Measurements from ENCODE around the gene UBA52.
"Not testable (repeated sequence)": the region's sequence is repeated elsewhere in the genome, so short reads cannot be mapped to it uniquely, and the experiment has no call there.

The UBA52 gene

DNA sequence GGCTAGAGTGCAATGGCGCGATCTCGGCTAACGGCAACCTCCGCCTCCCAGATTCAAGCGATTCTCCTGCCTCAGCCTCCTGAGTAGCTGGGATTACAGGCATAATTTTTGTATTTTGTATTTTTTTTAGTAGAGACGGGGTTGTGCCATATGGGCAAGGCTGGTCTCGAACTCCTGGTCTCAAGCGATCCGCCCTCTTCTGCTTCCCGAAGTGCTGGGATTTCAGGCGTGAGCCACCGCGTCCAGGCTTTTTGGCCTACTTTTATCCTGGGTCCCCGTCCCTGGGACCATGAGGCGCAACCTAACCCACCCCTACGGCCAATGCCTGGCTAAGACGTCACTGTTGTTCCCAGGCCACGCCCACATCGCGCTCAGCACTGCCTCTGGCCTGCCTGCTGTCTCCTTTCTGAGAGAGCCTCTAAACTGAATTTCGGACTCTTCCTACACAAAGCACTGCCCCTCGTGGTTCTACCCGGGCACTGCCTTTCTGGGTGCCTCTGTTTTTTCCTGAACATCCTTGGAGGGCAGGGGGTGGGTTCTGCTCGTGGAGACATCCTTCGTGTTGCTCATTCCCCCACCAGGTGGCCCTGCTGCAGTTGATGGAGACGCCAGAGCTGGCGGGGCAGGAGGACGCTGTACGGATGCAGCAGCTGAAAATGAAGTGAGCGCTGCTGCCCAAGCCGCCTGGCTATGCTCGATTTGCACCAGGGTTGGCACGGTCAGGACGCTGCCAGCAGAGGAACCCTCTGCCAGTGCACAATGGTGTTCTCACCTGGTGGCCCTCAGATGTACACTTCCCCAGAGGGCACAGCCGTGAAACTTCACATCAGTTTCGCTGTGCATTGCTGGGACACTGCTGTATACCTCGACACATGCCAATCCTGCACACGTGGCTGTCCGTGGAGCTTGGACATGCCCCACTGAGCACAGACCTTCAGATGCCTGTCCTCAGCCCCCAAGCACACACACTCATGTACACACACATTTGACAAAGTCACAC is 18.9 kb downstream of the UBA52 start:
- ChIA-PET CTCF (interaction anchor here (0.6 to 3.2 kb wide), 6 partner anchors 22 to 189 kb away, joined by 3 to 8 read pairs (median 4); partner anchors contain the start of gene TMEM59L), POLR2A (ENCODE audit: low non-redundant PET) (interaction anchor here (0.7 kb wide), 1 partner anchor 286 kb away, joined by 5 read pairs; no protein-coding TSS in a partner anchor)
- TF ChIP-seq, protein P1, sequence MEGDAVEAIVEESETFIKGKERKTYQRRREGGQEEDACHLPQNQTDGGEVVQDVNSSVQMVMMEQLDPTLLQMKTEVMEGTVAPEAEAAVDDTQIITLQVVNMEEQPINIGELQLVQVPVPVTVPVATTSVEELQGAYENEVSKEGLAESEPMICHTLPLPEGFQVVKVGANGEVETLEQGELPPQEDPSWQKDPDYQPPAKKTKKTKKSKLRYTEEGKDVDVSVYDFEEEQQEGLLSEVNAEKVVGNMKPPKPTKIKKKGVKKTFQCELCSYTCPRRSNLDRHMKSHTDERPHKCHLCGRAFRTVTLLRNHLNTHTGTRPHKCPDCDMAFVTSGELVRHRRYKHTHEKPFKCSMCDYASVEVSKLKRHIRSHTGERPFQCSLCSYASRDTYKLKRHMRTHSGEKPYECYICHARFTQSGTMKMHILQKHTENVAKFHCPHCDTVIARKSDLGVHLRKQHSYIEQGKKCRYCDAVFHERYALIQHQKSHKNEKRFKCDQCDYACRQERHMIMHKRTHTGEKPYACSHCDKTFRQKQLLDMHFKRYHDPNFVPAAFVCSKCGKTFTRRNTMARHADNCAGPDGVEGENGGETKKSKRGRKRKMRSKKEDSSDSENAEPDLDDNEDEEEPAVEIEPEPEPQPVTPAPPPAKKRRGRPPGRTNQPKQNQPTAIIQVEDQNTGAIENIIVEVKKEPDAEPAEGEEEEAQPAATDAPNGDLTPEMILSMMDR (conservative IDR thresholded peaks at IDR 0.05; ENCODE audit: low read depth), result peak; percentile 81
- DNase-seq (ENCODE audit: low spot score), result peak; percentile 59
- H3K27ac ChIP-seq, result peak overlapping the region; percentile 96

DNA sequence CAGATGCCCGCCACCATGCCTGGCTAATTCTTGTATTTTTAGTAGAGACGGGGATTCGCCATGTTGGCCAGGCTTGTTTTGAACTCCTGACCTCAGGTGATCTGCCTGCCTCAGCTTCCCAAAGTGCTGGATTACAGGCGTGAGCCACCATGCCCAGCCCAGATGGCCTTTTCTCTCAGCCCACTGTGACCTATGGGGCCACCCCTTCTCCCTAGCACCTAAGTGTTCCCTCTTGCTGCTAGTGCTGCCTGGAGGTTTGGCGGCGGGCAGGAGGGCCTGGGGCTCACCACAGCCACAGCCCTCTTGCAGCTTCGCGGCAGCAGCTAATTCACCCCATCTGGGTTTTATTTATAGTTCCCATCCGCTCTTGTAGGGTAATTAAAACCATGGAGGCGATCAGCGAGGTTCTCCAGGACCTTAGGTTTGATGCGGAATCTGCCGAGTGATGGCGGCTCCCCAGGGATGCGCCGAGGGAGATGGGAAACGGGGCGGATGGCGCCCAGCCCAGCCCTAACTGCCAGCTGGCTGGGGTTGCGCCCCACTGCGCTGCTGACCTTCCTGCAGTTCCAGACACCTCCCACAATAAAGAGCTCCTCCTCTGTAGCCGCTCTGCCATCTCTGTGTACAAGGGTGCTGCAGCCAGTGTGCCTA is 20.2 kb downstream of the UBA52 start:
- POLR2A ChIA-PET (ENCODE audit: low non-redundant PET), result no interaction called here
- no peak for DNase-seq (ENCODE audit: low spot score)
- TF ChIP-seq, protein P1 (conservative IDR thresholded peaks at IDR 0.05; ENCODE audit: low read depth), result no peak
- peak overlapping the region; percentile 96 for H3K27ac ChIP-seq
- CTCF ChIA-PET, result interaction anchor here (0.8 kb wide), 1 partner anchor 256 kb away, joined by 5 read pairs; no protein-coding TSS in a partner anchor

DNA sequence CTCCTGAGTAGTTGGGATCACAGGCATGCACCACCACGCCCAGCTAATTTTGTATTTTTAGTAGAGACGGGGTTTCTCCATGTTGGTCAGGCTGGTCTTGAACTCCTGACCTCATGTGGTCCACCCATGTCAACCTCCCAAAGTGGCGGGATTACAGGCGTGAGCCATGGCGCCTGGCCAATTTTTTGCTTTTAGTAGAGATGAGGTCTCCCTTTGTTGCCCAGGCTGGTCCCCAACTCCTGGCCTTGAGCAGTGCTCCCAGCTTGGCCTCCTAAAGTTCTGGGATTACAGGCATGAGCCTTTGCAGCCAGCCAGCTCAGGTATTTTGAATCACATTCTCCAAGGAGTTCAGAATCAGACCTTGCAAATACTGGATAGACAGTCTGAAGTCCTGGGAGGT is 21.1 kb downstream of the UBA52 start:
- POLR2A ChIA-PET (ENCODE audit: low non-redundant PET); DNase-seq (ENCODE audit: low spot score): not testable (repeated sequence)
- CTCF ChIA-PET, result interaction anchor here (0.6 to 1.0 kb wide), 3 partner anchors 148 to 255 kb away, joined by 3 to 6 read pairs (median 5); partner anchors contain the start of gene UPF1
- peak overlapping the region; percentile 96 for H3K27ac ChIP-seq

DNA sequence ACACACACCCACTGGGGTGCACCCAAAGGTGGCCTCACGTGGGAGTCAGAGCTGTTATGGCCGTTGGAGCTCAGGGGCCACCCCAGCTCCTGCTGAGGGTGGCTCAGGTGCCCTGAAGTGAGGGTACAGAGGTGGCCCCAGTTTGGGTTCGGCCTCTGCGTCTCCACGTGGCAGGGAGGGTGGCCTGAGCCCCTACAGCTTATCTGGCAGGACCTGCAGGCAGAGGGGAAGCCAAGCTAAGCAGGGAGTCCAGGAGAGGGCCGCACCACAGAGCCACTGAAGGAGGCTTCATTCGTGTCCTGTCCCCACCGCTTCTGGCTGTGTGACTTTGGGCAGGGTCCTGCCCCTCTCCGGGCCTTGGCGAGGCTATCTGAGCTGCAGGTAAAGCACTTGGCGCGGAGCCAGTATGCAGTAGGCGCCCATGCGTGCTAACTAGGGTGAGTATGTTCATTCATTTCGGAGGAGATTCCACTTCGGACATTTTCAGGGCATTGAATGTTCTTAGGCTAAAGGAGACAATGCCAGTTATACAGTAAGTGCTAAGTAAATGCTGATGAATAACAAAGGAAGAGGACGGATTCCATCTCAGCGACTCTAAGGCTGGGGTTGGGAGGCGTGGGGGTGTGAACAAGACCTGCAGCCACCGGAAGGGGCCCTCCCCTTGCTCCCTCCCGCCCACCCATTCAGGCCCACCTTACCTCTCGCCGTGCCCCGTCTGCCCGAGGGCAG is 21.9 kb downstream of the UBA52 start:
- DNase-seq (ENCODE audit: low spot score), result no peak
- POLR2A ChIA-PET (ENCODE audit: low non-redundant PET), result interaction anchor here (1.0 kb wide), 1 partner anchor 326 kb away, joined by 4 read pairs; the partner anchor contains the start of genes COPE and DDX49
- peak overlapping the region; percentile 96 for H3K27ac ChIP-seq
- TF ChIP-seq, protein P1 (conservative IDR thresholded peaks at IDR 0.05; ENCODE audit: low read depth), result no peak
- CTCF ChIA-PET, result interaction anchor here (0.6 to 1.9 kb wide), 10 partner anchors 10 to 262 kb away, joined by 3 to 10 read pairs (median 4); partner anchors contain the start of gene UPF1

DNA sequence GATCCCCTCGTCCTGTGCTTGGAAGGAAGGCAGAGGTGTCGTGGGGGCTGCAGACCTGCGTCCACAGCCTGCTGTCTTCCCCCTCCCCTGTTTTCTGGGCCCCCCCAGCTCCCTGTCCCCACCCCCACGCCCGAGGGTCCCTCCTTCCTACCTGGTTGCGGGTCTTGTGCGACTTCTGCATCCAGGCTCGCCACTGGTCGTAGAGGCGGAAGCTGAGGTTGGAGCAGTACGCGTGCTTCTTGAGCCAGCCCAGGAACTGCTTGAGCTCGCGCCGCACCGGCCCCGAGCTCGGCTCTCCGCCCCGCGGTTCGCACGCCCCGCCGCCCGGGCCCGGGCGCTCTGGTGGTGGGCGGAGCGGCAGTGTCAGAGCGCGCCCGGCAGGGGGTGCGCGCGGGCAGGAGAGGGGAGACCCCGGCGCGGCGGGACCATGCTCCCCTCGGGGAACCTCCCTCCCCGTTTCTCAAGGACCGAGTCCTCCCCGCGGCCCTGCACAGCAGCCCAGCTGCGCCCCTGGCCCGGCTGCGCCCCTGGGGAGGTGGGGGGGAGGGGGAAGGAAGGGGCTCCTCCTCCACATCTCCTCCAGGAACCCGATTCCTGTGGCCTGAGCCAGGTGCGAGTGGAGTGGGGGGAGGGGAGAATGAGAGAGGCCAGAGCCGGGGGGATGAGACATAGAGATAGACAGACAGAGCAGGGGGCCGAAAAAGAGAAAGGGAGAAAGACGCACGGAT is 22.6 kb downstream of the UBA52 start:
- POLR2A ChIA-PET (ENCODE audit: low non-redundant PET), result interaction anchor here (0.7 to 1.0 kb wide), 2 partner anchors 168 to 325 kb away, joined by 4 to 7 read pairs; partner anchors contain the start of genes COPE and DDX49
- CTCF ChIA-PET, result interaction anchor here (0.6 to 1.9 kb wide), 12 partner anchors 10 to 262 kb away, joined by 3 to 10 read pairs (median 4); partner anchors contain the start of gene UPF1

More for the DNA sequence above, 22.6 kb downstream of the UBA52 start:
- peak overlapping the region; percentile 96 for H3K27ac ChIP-seq
- TF ChIP-seq, protein P1 (conservative IDR thresholded peaks at IDR 0.05; ENCODE audit: low read depth), result peak; percentile 98
- DNase-seq (ENCODE audit: low spot score), result peak; percentile 76

Data from RWPE1 (cell line).